Measurements from ENCODE around the gene ECHS1.
"Not testable (repeated sequence)": the region's sequence is repeated elsewhere in the genome, so short reads cannot be mapped to it uniquely, and the experiment has no call there.

Gene ECHS1

GRCh38 chr10:133378251-133379096, 5.3 kb upstream of the ECHS1 start:
- peak; percentile 49 for DNase-seq (ENCODE audit: low read depth)

- no peak for DNase-seq (ENCODE audit: low read depth)
These were observed 4.7 kb upstream of the ECHS1 start for GRCh38 chr10:133377818-133378250.

GRCh38 chr10:133377025-133377817, 4.1 kb upstream of the ECHS1 start:
- no peak for DNase-seq (ENCODE audit: low read depth)

GRCh38 chr10:133376183-133376582, 3.0 kb upstream of the ECHS1 start:
- not testable (repeated sequence) for DNase-seq (ENCODE audit: low read depth)

GRCh38 chr10:133375357-133376115, 2.4 kb upstream of the ECHS1 start:
- no peak for DNase-seq (ENCODE audit: low read depth)

- no peak for DNase-seq (ENCODE audit: low read depth)
These were observed 647 bp downstream of the ECHS1 start for GRCh38 chr10:133372507-133372906.

GRCh38 chr10:133370030-133370786, 2.9 kb downstream of the ECHS1 start:
- no peak for DNase-seq (ENCODE audit: low read depth)

GRCh38 chr10:133368153-133368552, 5.0 kb downstream of the ECHS1 start:
- no peak for DNase-seq (ENCODE audit: low read depth)

GRCh38 chr10:133367461-133367860, 5.7 kb downstream of the ECHS1 start:
- not testable (repeated sequence) for DNase-seq (ENCODE audit: low read depth)

GRCh38 chr10:133366751-133367150, 6.4 kb downstream of the ECHS1 start:
- DNase-seq (ENCODE audit: low read depth): no peak

GRCh38 chr10:133366130-133366478, 7.0 kb downstream of the ECHS1 start:
- no peak for DNase-seq (ENCODE audit: low read depth)

GRCh38 chr10:133365461-133366129, 7.6 kb downstream of the ECHS1 start:
- DNase-seq (ENCODE audit: low read depth): no peak

- no peak for DNase-seq (ENCODE audit: low read depth)
These were observed 8.3 kb downstream of the ECHS1 start for GRCh38 chr10:133364645-133365431.

- no peak for DNase-seq (ENCODE audit: low read depth)
These were observed 10.3 kb downstream of the ECHS1 start for GRCh38 chr10:133362846-133363245.

- no peak for DNase-seq (ENCODE audit: low read depth)
These were observed 11.2 kb downstream of the ECHS1 start for GRCh38 chr10:133361773-133362441.

GRCh38 chr10:133361227-133361626, 11.9 kb downstream of the ECHS1 start:
- no peak for DNase-seq (ENCODE audit: low read depth)

GRCh38 chr10:133359972-133360610, 13.1 kb downstream of the ECHS1 start:
- DNase-seq (ENCODE audit: low read depth): no peak

- no peak for DNase-seq (ENCODE audit: low read depth)
These were observed 13.6 kb downstream of the ECHS1 start for GRCh38 chr10:133359554-133359971.

- DNase-seq (ENCODE audit: low read depth): no peak
These were observed 14.2 kb downstream of the ECHS1 start for GRCh38 chr10:133358925-133359310.

All from activated T-cell treated with anti-CD3 and anti-CD28 coated beads for 24 hours (primary cell).